OCI-LY7 (cell line): ENCODE results near the gene COL8A2. TPM values are rescaled to one million over a fixed set of nuclear protein-coding genes. Genes with fewer than 3 reads are reported as not detected.

Experiments
- BruUV-seq: library from RNA; stranded (reverse); fragments of 400-500 nt; replicated peaks from 2 replicates; lab custom pipeline; 2021; lab: Mats Ljungman, UMichigan
- CTCF ChIA-PET: fragments of 300-600 bp; sonication (Branson Sonifier 250); formaldehyde crosslinking; loops from one replicate; lab custom pipeline; 2022; ENCODE audit warnings: antibody characterized with exemption; ENCODE audit not compliant: unreplicated experiment; lab: Charles Lee
- POLR2A ChIA-PET: fragments of 300-600 bp; sonication (Branson Sonifier 250); formaldehyde crosslinking; loops from one replicate; lab custom pipeline; 2022; ENCODE audit warnings: antibody characterized with exemption; lab: Charles Lee
- DNase-seq: peaks from one replicate; pipeline ENCODE4 v3.0.0-alpha.2; 2015; ENCODE audit warnings: low spot score
- H2AFZ ChIP-seq: fragments of 200-600 bp; sonication (generic), shearing (Covaris generic); 2 replicates; pipeline ENCODE4 v1.6.1; 2014; ENCODE audit warnings: mild to moderate bottlenecking, antibody characterized with exemption, low read length, moderate library complexity
- H3K27ac ChIP-seq: fragments of 200-600 bp; sonication (generic); 2 replicates; pipeline ENCODE4 v1.5.1; 2014; ENCODE audit warnings: mixed run types, low read depth, mild to moderate bottlenecking, moderate library complexity, low read length, inconsistent platforms; ENCODE audit not compliant: poor library complexity, severe bottlenecking
- H3K36me3 ChIP-seq: fragments of 200-600 bp; sonication (generic); 2 replicates; pipeline ENCODE4 v1.6.1; 2014; ENCODE audit warnings: mild to moderate bottlenecking, antibody characterized with exemption, low read length, moderate library complexity, mixed read lengths; ENCODE audit not compliant: insufficient read depth
- H3K4me1 ChIP-seq: fragments of 200-600 bp; sonication (generic); 2 replicates; pipeline ENCODE4 v1.5.1; 2014; ENCODE audit warnings: mild to moderate bottlenecking, low read length; ENCODE audit not compliant: insufficient read depth, poor library complexity, severe bottlenecking
- H3K4me2 ChIP-seq: fragments of 200-600 bp; sonication (generic); 2 replicates; pipeline ENCODE4 v1.6.1; 2014; ENCODE audit warnings: mild to moderate bottlenecking, low read length
- H3K4me3 ChIP-seq: fragments of 200-600 bp; sonication (generic); 2 replicates; pipeline ENCODE4 v1.5.1; 2014; ENCODE audit warnings: mild to moderate bottlenecking, low read depth, low read length; ENCODE audit not compliant: poor library complexity, severe bottlenecking
- H3K79me2 ChIP-seq: fragments of 200-600 bp; sonication (generic); 2 replicates; pipeline ENCODE4 v1.6.1; 2016; ENCODE audit warnings: low read depth, mild to moderate bottlenecking, low read length, moderate library complexity, mixed read lengths; ENCODE audit not compliant: insufficient read depth
- H3K9me2 ChIP-seq: fragments of 200-600 bp; sonication (generic); 2 replicates; pipeline ENCODE4 v1.6.1; 2016; ENCODE audit warnings: mild to moderate bottlenecking, low read length, mixed read lengths; ENCODE audit not compliant: insufficient read depth
- H3K9me3 ChIP-seq: fragments of 200-600 bp; sonication (generic); 2 replicates; pipeline ENCODE4 v1.6.1; 2014; ENCODE audit warnings: mild to moderate bottlenecking, mixed run types, low read length, mixed read lengths
- H4K20me1 ChIP-seq: fragments of 200-600 bp; sonication (generic); 2 replicates; pipeline ENCODE4 v1.6.1; 2014; ENCODE audit warnings: mild to moderate bottlenecking, antibody characterized with exemption, low read length, moderate library complexity, mixed read lengths; ENCODE audit not compliant: insufficient read depth
- EZH2phosphoT487 ChIP-seq: fragments of 200-600 bp; sonication (generic); IDR thresholded peaks from 2 replicates; pipeline ENCODE4 v1.6.1; 2018; ENCODE audit warnings: low read depth, borderline replicate concordance, mild to moderate bottlenecking, mixed run types, antibody characterized with exemption, low read length, moderate library complexity, mixed read lengths
- intact Hi-C: fragments of 100-400 bp; cut with micrococcal nuclease; formaldehyde crosslinking; loops from one replicate; pipeline ENCODE4 v1.10.0; 2022; ENCODE audit not compliant: unreplicated experiment
- total RNA-seq, 2 experiments: library from RNA; depleted of rRNA in 1 of 2; stranded (reverse); fragments of >200 nt in 1 of 2; shearing (Covaris generic) in 1 of 2; gene quantifications; 2 replicates each; pipeline ENCODE4 v1.2.3, GENCODE V29; 2014 to 2022
- TF ChIP-seq, protein P1 (sequence below): fragments of 200-600 bp; sonication (generic); conservative IDR thresholded peaks from 2 replicates; pipeline ENCODE4 v1.5.1; 2014; ENCODE audit warnings: mild to moderate bottlenecking, antibody characterized with exemption, low read length, moderate library complexity, mixed read lengths

COL8A2 gene
- total RNA-seq, 2 experiments from 2014 or later, result not detected

DNA sequence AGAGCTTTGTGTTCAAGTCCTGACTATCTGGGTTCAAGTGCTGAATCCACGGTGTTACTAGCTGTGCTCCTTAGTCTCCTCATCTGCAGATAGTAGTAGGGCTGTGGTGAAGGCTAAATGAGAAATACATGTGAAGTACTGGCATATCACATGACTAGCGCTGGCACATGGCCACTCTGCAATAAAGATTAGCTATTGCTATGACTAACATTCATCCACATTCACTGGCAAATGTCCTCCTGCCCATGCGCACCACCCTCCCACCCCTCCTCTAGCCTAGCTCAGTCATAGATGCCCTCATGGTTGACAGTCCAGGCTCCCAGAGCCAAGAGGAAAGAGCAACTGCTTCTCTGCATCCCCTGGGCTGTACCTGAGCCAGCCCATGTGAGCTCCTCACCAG is 8.5 kb upstream of the COL8A2 start:
- Histone ChIP-seq H3K27ac (no peak overlapping the region), H3K9me2 (no peaks in the 10 kb centered on the region), H3K36me3 (peaks cover 28% of the 10 kb centered on the region), H3K9me3 (no peaks in the 10 kb centered on the region), H3K4me3 (no peak overlapping the region), H3K4me1 (no peaks in the 10 kb centered on the region), H2AFZ (no peak overlapping the region), H3K79me2 (no peaks in the 10 kb centered on the region), H4K20me1 (no peaks in the 10 kb centered on the region), H3K4me2 (no peak overlapping the region)
- no peak for TF ChIP-seq EZH2phosphoT487
- TF ChIP-seq, protein P1, sequence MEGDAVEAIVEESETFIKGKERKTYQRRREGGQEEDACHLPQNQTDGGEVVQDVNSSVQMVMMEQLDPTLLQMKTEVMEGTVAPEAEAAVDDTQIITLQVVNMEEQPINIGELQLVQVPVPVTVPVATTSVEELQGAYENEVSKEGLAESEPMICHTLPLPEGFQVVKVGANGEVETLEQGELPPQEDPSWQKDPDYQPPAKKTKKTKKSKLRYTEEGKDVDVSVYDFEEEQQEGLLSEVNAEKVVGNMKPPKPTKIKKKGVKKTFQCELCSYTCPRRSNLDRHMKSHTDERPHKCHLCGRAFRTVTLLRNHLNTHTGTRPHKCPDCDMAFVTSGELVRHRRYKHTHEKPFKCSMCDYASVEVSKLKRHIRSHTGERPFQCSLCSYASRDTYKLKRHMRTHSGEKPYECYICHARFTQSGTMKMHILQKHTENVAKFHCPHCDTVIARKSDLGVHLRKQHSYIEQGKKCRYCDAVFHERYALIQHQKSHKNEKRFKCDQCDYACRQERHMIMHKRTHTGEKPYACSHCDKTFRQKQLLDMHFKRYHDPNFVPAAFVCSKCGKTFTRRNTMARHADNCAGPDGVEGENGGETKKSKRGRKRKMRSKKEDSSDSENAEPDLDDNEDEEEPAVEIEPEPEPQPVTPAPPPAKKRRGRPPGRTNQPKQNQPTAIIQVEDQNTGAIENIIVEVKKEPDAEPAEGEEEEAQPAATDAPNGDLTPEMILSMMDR, result no peak
- ChIA-PET CTCF (no interaction called here), POLR2A (interaction anchor here (0.6 to 0.8 kb wide), 2 partner anchors 36 to 120 kb away, joined by 3 read pairs; no protein-coding TSS in a partner anchor)
- no peak for DNase-seq
- intact Hi-C loops, result no loop called here
- no TSS peak for BruUV-seq

DNA sequence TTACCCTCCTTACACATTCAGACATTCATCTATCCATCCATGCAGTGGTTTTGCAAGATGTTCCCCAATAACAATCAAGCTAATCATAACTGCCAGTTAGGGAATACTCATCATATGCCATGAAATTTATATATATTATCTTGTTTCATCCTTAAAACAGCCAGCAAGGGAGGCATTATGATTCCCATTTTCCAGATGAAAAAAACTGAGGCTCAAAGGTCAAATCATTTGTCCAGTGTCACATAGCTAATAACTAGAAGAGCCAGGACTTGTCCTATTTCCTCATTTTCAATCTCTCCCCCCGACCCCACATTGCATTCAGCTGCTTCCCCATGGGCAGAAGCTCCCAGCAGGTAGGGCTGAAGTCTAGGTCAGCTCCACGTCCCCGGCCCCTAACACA is 7.0 kb upstream of the COL8A2 start:
- H2AFZ ChIP-seq, result no peak overlapping the region
- no peaks in the 10 kb centered on the region for H3K9me2 ChIP-seq
- no peak overlapping the region for H3K27ac ChIP-seq
- H3K79me2 ChIP-seq, result no peaks in the 10 kb centered on the region
- intact Hi-C loops, result no loop called here
- H3K9me3 ChIP-seq, result no peaks in the 10 kb centered on the region
- BruUV-seq, result no TSS peak
- DNase-seq, result no peak
- no peaks in the 10 kb centered on the region for H4K20me1 ChIP-seq
- ChIA-PET POLR2A (interaction anchor here (0.5 to 0.9 kb wide), 2 partner anchors 17 to 54 kb away, joined by 3 to 4 read pairs; partner anchors contain the start of gene TRAPPC3), CTCF (interaction anchor here (1.0 kb wide), 1 partner anchor 13 kb away, joined by 3 read pairs; no protein-coding TSS in a partner anchor)
- TF ChIP-seq, protein P1, result no peak
- no peak for TF ChIP-seq EZH2phosphoT487
- no peaks in the 10 kb centered on the region for H3K4me1 ChIP-seq
- peaks cover 13% of the 10 kb centered on the region for H3K36me3 ChIP-seq
- H3K4me2 ChIP-seq, result no peak overlapping the region
- H3K4me3 ChIP-seq, result no peak overlapping the region

DNA sequence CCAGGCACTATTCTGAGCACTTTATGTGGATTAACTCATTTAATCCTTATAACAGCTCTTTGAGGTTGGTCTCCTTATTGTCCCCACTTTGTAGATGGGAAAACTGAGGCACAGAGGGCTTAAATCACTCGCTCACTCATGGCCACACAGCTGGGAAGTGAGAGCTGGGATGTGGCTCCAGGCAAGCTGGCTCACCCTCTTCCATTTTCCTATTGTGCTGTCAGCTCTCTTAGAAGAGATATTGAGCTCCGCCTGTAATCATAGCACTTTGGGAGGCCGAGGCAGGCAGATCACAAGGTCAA is 3.8 kb upstream of the COL8A2 start:
- Histone ChIP-seq H3K27ac (no peak overlapping the region), H3K9me3 (no peaks in the 10 kb centered on the region)

More for the DNA sequence above, 3.8 kb upstream of the COL8A2 start:
- Histone ChIP-seq H2AFZ (no peak overlapping the region), H3K4me2 (no peak overlapping the region), H3K4me1 (peaks cover 1% of the 10 kb centered on the region), H3K36me3 (no peaks in the 10 kb centered on the region), H3K9me2 (no peaks in the 10 kb centered on the region), H4K20me1 (no peaks in the 10 kb centered on the region), H3K79me2 (no peaks in the 10 kb centered on the region), H3K4me3 (no peak overlapping the region)
- intact Hi-C loops, result no loop called here
- ChIA-PET POLR2A (interaction anchor here (0.6 kb wide), 1 partner anchor 114 kb away, joined by 5 read pairs; no protein-coding TSS in a partner anchor), CTCF (no interaction called here)
- no TSS peak for BruUV-seq
- TF ChIP-seq, protein P1, result no peak
- TF ChIP-seq EZH2phosphoT487, result no peak
- no peak for DNase-seq
